ENCODE data around the gene GPRIN1. TPM values are rescaled to one million over a fixed set of nuclear protein-coding genes. Genes with fewer than 3 reads are reported as not detected.

The GPRIN1 gene
- total RNA-seq, 4 donors from 2014 or later = 0.40 to 1.4 TPM; not detected in 2

- H3K9me3 ChIP-seq = no peaks in the 10 kb centered on the region
- no peaks in the 10 kb centered on the region for H3K36me3 ChIP-seq
- peaks cover 0 to 10% of the 10 kb centered on the region in 2 donors for H3K4me1 ChIP-seq
- H3K4me3 ChIP-seq = no peak overlapping the region
- H3K27me3 ChIP-seq = peaks cover 16 to 40% of the 10 kb centered on the region in 2 donors
- intact Hi-C loops (cut with DNase I; ENCODE audit: low total_unique reads) = no loop called here
- no peak for DNase-seq
- no peak overlapping the region for H3K27ac ChIP-seq
- TF ChIP-seq POLR2A (IDR thresholded peaks at IDR 0.05) (no peak), CTCF (IDR thresholded peaks at IDR 0.05) (no peak)
Observed at GRCh38 chr5:176626876-176627236, 16.9 kb upstream of the GPRIN1 start.

GRCh38 chr5:176625966-176626875, 16.3 kb upstream of the GPRIN1 start:
- Histone ChIP-seq H3K9me3 (no peaks in the 10 kb centered on the region), H3K27ac (no peak overlapping the region), H3K36me3 (no peaks in the 10 kb centered on the region), H3K27me3 (peaks cover 16 to 38% of the 10 kb centered on the region in 2 donors), H3K4me3 (no peak overlapping the region), H3K4me1 (peaks cover 0 to 10% of the 10 kb centered on the region in 2 donors)
- no peak for TF ChIP-seq POLR2A (IDR thresholded peaks at IDR 0.05)
- TF ChIP-seq CTCF (IDR thresholded peaks at IDR 0.05) = no peak
- DNase-seq = no peak
- intact Hi-C loops (cut with DNase I; ENCODE audit: low total_unique reads) = no loop called here

- no peak overlapping the region for H3K27ac ChIP-seq
- peaks cover 22 to 45% of the 10 kb centered on the region in 2 donors for H3K27me3 ChIP-seq
- no peak for DNase-seq
- no peak overlapping the region for H3K4me3 ChIP-seq
- H3K9me3 ChIP-seq = no peaks in the 10 kb centered on the region
- no peaks in the 10 kb centered on the region for H3K36me3 ChIP-seq
- no peak for TF ChIP-seq POLR2A (IDR thresholded peaks at IDR 0.05)
- TF ChIP-seq CTCF (IDR thresholded peaks at IDR 0.05) = no peak
- intact Hi-C loops (cut with DNase I; ENCODE audit: low total_unique reads) = no loop called here
- peaks cover 0 to 10% of the 10 kb centered on the region in 2 donors for H3K4me1 ChIP-seq
Observed at GRCh38 chr5:176625512-176625911, 15.6 kb upstream of the GPRIN1 start.

- intact Hi-C loops (cut with DNase I; ENCODE audit: low total_unique reads) = no loop called here
- TF ChIP-seq CTCF (IDR thresholded peaks at IDR 0.05) = no peak
- TF ChIP-seq POLR2A (IDR thresholded peaks at IDR 0.05) = no peak
- Histone ChIP-seq H3K27me3 (peaks cover 22 to 50% of the 10 kb centered on the region in 2 donors), H3K9me3 (no peaks in the 10 kb centered on the region), H3K4me1 (peaks cover 0 to 12% of the 10 kb centered on the region in 2 donors), H3K36me3 (no peaks in the 10 kb centered on the region), H3K27ac (no peak overlapping the region), H3K4me3 (no peak overlapping the region)
- DNase-seq = no peak
Observed at GRCh38 chr5:176624938-176625337, 15.0 kb upstream of the GPRIN1 start.

- peaks cover 0 to 13% of the 10 kb centered on the region in 2 donors for H3K4me1 ChIP-seq
- DNase-seq = no peak
- no peaks in the 10 kb centered on the region for H3K36me3 ChIP-seq
- H3K9me3 ChIP-seq = no peaks in the 10 kb centered on the region
- no peak overlapping the region for H3K27ac ChIP-seq
- TF ChIP-seq CTCF (IDR thresholded peaks at IDR 0.05) = no peak
- TF ChIP-seq POLR2A (IDR thresholded peaks at IDR 0.05) = no peak
- intact Hi-C loops (cut with DNase I; ENCODE audit: low total_unique reads) = no loop called here
- peaks cover 22 to 51% of the 10 kb centered on the region in 2 donors for H3K27me3 ChIP-seq
- no peak overlapping the region for H3K4me3 ChIP-seq
Observed at GRCh38 chr5:176624142-176624541, 14.2 kb upstream of the GPRIN1 start.
